GM12875 (cell line): Measurements from ENCODE around the gene ZBTB25.

ENCODE experiments used
- H3K4me3 ChIP-seq: one replicate; pipeline ENCODE4 v1.5.1; 2011; ENCODE audit warnings: low read depth, low read length, control low read depth
- CTCF ChIP-seq: IDR thresholded peaks from 2 replicates; pipeline ENCODE4 v1.5.1; 2011; ENCODE audit warnings: low read depth, mild to moderate bottlenecking, control low read depth, inconsistent platforms, low read length, moderate library complexity, borderline replicate concordance; ENCODE audit not compliant: insufficient read depth

ZBTB25 gene

GRCh38 chr14:64409126-64409920, 94.3 kb downstream of the ZBTB25 start:
- H3K4me3 ChIP-seq, result no peak overlapping the region
- no peak for TF ChIP-seq CTCF

GRCh38 chr14:64407329-64407728, 96.3 kb downstream of the ZBTB25 start:
- no peak for TF ChIP-seq CTCF
- no peak overlapping the region for H3K4me3 ChIP-seq

- no peak for TF ChIP-seq CTCF
- no peak overlapping the region for H3K4me3 ChIP-seq
These were observed 98.3 kb downstream of the ZBTB25 start for GRCh38 chr14:64405295-64405694.

GRCh38 chr14:64401949-64402348, 101.7 kb downstream of the ZBTB25 start:
- no peak overlapping the region for H3K4me3 ChIP-seq
- no peak for TF ChIP-seq CTCF

GRCh38 chr14:64400829-64401459, 102.7 kb downstream of the ZBTB25 start:
- TF ChIP-seq CTCF, result no peak
- no peak overlapping the region for H3K4me3 ChIP-seq
